ENCODE data around the gene STMP1.

- TF ChIP-seq CTCF (IDR thresholded peaks at IDR 0.05), result no peak
- no peak for TF ChIP-seq POLR2A (IDR thresholded peaks at IDR 0.05)
These were observed 55.9 kb downstream of the STMP1 start for GRCh38 chr7:135718219-135718618.

All from lower leg skin (tissue), 3 donors.